Activated naive CD8-positive, alpha-beta T cell treated with anti-CD3 and anti-CD28 coated beads for 36 hours (primary cell): ENCODE data around the gene DDX4. TPM values are rescaled to one million over a fixed set of nuclear protein-coding genes. Genes with fewer than 3 reads are reported as not detected.
"Not testable (repeated sequence)": the region's sequence is repeated elsewhere in the genome, so short reads cannot be mapped to it uniquely, and the experiment has no call there.

ENCODE experiments used
- DNase-seq: peaks from one replicate; pipeline ENCODE4 v3.0.0; 2021
- H3K27ac Mint-ChIP-seq: one replicate; pipeline ENCODE4 v1.8.0; 2022; ENCODE audit warnings: mild to moderate bottlenecking, moderate library complexity, mixed read lengths
- H3K27me3 Mint-ChIP-seq: one replicate; pipeline ENCODE4 v1.8.0; 2022; ENCODE audit warnings: mild to moderate bottlenecking, mixed read lengths
- H3K36me3 Mint-ChIP-seq: one replicate; pipeline ENCODE4 v1.8.0; 2021; ENCODE audit warnings: mild to moderate bottlenecking, mixed read lengths
- H3K4me1 Mint-ChIP-seq: one replicate; pipeline ENCODE4 v1.8.0; 2021; ENCODE audit warnings: mixed read lengths
- H3K4me3 Mint-ChIP-seq: one replicate; pipeline ENCODE4 v1.8.0; 2022; ENCODE audit warnings: mild to moderate bottlenecking, moderate library complexity, mixed read lengths
- H3K9me3 Mint-ChIP-seq: one replicate; pipeline ENCODE4 v1.8.0; 2022; ENCODE audit warnings: mixed read lengths
- total RNA-seq, 2 experiments: library from RNA; stranded (reverse); gene quantifications; one replicate each; pipeline ENCODE4 v1.2.3, GENCODE V29; 2021

DDX4 gene
- not detected for total RNA-seq

- no peak within 1 kb of the TSS for H3K4me3 Mint-ChIP-seq
- H3K36me3 Mint-ChIP-seq = no peaks in the 10 kb centered on the region
- H3K9me3 Mint-ChIP-seq = no peaks in the 10 kb centered on the region
- no peaks in the 10 kb centered on the region for H3K27me3 Mint-ChIP-seq
- no peaks in the 10 kb centered on the region for H3K4me1 Mint-ChIP-seq
- DNase-seq = no peak
- no peak within 1 kb of the TSS for H3K27ac Mint-ChIP-seq
These were observed at the start of gene DDX4 for GRCh38 chr5:55737793-55738192. Gene DDX4 (plus strand): TSS chr5:55738061. CDS start chr5:55738964, 903 bp downstream.

GRCh38 chr5:55691265-55692105 is 46.4 kb upstream of the DDX4 start:
- H3K27ac Mint-ChIP-seq = no peak overlapping the region
- DNase-seq = no peak
- no peaks in the 10 kb centered on the region for H3K9me3 Mint-ChIP-seq
- H3K4me3 Mint-ChIP-seq = no peak overlapping the region
- peaks cover 3% of the 10 kb centered on the region for H3K4me1 Mint-ChIP-seq
- no peaks in the 10 kb centered on the region for H3K36me3 Mint-ChIP-seq
- no peaks in the 10 kb centered on the region for H3K27me3 Mint-ChIP-seq

GRCh38 chr5:55692106-55692417 is 45.8 kb upstream of the DDX4 start:
- Mint-ChIP-seq H3K27ac (no peak overlapping the region), H3K36me3 (peaks cover 4% of the 10 kb centered on the region), H3K4me3 (no peak overlapping the region), H3K9me3 (no peaks in the 10 kb centered on the region), H3K4me1 (peaks cover 3% of the 10 kb centered on the region), H3K27me3 (no peaks in the 10 kb centered on the region)
- no peak for DNase-seq

- H3K27me3 Mint-ChIP-seq = no peaks in the 10 kb centered on the region
- no peaks in the 10 kb centered on the region for H3K9me3 Mint-ChIP-seq
- H3K36me3 Mint-ChIP-seq = peaks cover 7% of the 10 kb centered on the region
- no peak overlapping the region for H3K4me3 Mint-ChIP-seq
- no peak overlapping the region for H3K27ac Mint-ChIP-seq
- no peak for DNase-seq
- H3K4me1 Mint-ChIP-seq = peaks cover 3% of the 10 kb centered on the region
These were observed 45.4 kb upstream of the DDX4 start for GRCh38 chr5:55692509-55692908.

GRCh38 chr5:55694152-55694830 is 43.6 kb upstream of the DDX4 start:
- H3K27me3 Mint-ChIP-seq = no peaks in the 10 kb centered on the region
- H3K27ac Mint-ChIP-seq = no peak overlapping the region
- no peak for DNase-seq
- H3K4me3 Mint-ChIP-seq = no peak overlapping the region
- H3K36me3 Mint-ChIP-seq = peaks cover 7% of the 10 kb centered on the region
- H3K4me1 Mint-ChIP-seq = peaks cover 3% of the 10 kb centered on the region
- no peaks in the 10 kb centered on the region for H3K9me3 Mint-ChIP-seq

GRCh38 chr5:55696704-55697103 is 41.2 kb upstream of the DDX4 start:
- not testable (repeated sequence) for H3K36me3 Mint-ChIP-seq, DNase-seq, H3K9me3 Mint-ChIP-seq, H3K4me1 Mint-ChIP-seq, H3K4me3 Mint-ChIP-seq, H3K27ac Mint-ChIP-seq, H3K27me3 Mint-ChIP-seq

- H3K27me3 Mint-ChIP-seq = no peaks in the 10 kb centered on the region
- no peak overlapping the region for H3K27ac Mint-ChIP-seq
- H3K9me3 Mint-ChIP-seq = no peaks in the 10 kb centered on the region
- H3K36me3 Mint-ChIP-seq = peaks cover 11% of the 10 kb centered on the region
- DNase-seq = no peak
- H3K4me3 Mint-ChIP-seq = no peak overlapping the region
- H3K4me1 Mint-ChIP-seq = peaks cover 5% of the 10 kb centered on the region
These were observed 38.7 kb upstream of the DDX4 start for GRCh38 chr5:55699041-55699688.

GRCh38 chr5:55700745-55701144 is 37.1 kb upstream of the DDX4 start:
- H3K27me3 Mint-ChIP-seq = no peaks in the 10 kb centered on the region
- DNase-seq = no peak
- no peak overlapping the region for H3K4me3 Mint-ChIP-seq
- H3K27ac Mint-ChIP-seq = no peak overlapping the region
- H3K9me3 Mint-ChIP-seq = no peaks in the 10 kb centered on the region
- peaks cover 5% of the 10 kb centered on the region for H3K4me1 Mint-ChIP-seq
- H3K36me3 Mint-ChIP-seq = peaks cover 11% of the 10 kb centered on the region

- H3K4me3 Mint-ChIP-seq = no peak overlapping the region
- peaks cover 11% of the 10 kb centered on the region for H3K36me3 Mint-ChIP-seq
- DNase-seq = no peak
- H3K9me3 Mint-ChIP-seq = no peaks in the 10 kb centered on the region
- H3K27me3 Mint-ChIP-seq = no peaks in the 10 kb centered on the region
- H3K4me1 Mint-ChIP-seq = peaks cover 8% of the 10 kb centered on the region
- no peak overlapping the region for H3K27ac Mint-ChIP-seq
These were observed 36.3 kb upstream of the DDX4 start for GRCh38 chr5:55701462-55702103.

GRCh38 chr5:55702598-55703345 is 35.1 kb upstream of the DDX4 start:
- H3K27me3 Mint-ChIP-seq = no peaks in the 10 kb centered on the region
- no peak overlapping the region for H3K27ac Mint-ChIP-seq
- peaks cover 4% of the 10 kb centered on the region for H3K36me3 Mint-ChIP-seq
- H3K4me3 Mint-ChIP-seq = no peak overlapping the region
- no peaks in the 10 kb centered on the region for H3K9me3 Mint-ChIP-seq
- DNase-seq = no peak
- peaks cover 12% of the 10 kb centered on the region for H3K4me1 Mint-ChIP-seq

GRCh38 chr5:55706230-55706629 is 31.6 kb upstream of the DDX4 start:
- Mint-ChIP-seq H3K36me3 (peaks cover 5% of the 10 kb centered on the region), H3K27ac (no peak overlapping the region), H3K27me3 (no peaks in the 10 kb centered on the region), H3K4me1 (peaks cover 14% of the 10 kb centered on the region), H3K4me3 (no peak overlapping the region), H3K9me3 (no peaks in the 10 kb centered on the region)
- no peak for DNase-seq

- H3K4me1 Mint-ChIP-seq = peaks cover 17% of the 10 kb centered on the region
- peaks cover 2% of the 10 kb centered on the region for H3K36me3 Mint-ChIP-seq
- no peak overlapping the region for H3K27ac Mint-ChIP-seq
- H3K4me3 Mint-ChIP-seq = no peak overlapping the region
- no peaks in the 10 kb centered on the region for H3K9me3 Mint-ChIP-seq
- DNase-seq = no peak
- no peaks in the 10 kb centered on the region for H3K27me3 Mint-ChIP-seq
These were observed 29.1 kb upstream of the DDX4 start for GRCh38 chr5:55708732-55709131.

GRCh38 chr5:55711507-55712022 is 26.3 kb upstream of the DDX4 start:
- DNase-seq = no peak
- H3K4me1 Mint-ChIP-seq = peaks cover 14% of the 10 kb centered on the region
- H3K4me3 Mint-ChIP-seq = peak overlapping the region; percentile 99
- peaks cover 3% of the 10 kb centered on the region for H3K9me3 Mint-ChIP-seq
- H3K27ac Mint-ChIP-seq = peak overlapping the region; percentile 91
- H3K27me3 Mint-ChIP-seq = no peaks in the 10 kb centered on the region
- H3K36me3 Mint-ChIP-seq = peaks cover 2% of the 10 kb centered on the region

- Mint-ChIP-seq H3K36me3 (peaks cover 2% of the 10 kb centered on the region), H3K9me3 (peaks cover 7% of the 10 kb centered on the region), H3K4me3 (peak within 1 kb of the TSS; percentile 99)
These were observed 25.6 kb upstream of the DDX4 start, which contains the start of gene SLC38A9 for GRCh38 chr5:55712023-55712859. Gene SLC38A9 (minus strand): TSS chr5:55712324. CDS start chr5:55697958, 14,366 bp downstream.

More at GRCh38 chr5:55712023-55712859, 25.6 kb upstream of the DDX4 start, which contains the start of gene SLC38A9:
- DNase-seq = peak; percentile 91
- peaks cover 14% of the 10 kb centered on the region for H3K4me1 Mint-ChIP-seq
- H3K27me3 Mint-ChIP-seq = no peaks in the 10 kb centered on the region
- H3K27ac Mint-ChIP-seq = peak within 1 kb of the TSS; percentile 91
